ENCODE measurements around the gene OTUD4. TPM values are rescaled to one million over a fixed set of nuclear protein-coding genes. Genes with fewer than 3 reads are reported as not detected.

The OTUD4 gene
- total RNA-seq, 2 experiments from 2014 or later, result 41.5 to 43.3 TPM

DNA sequence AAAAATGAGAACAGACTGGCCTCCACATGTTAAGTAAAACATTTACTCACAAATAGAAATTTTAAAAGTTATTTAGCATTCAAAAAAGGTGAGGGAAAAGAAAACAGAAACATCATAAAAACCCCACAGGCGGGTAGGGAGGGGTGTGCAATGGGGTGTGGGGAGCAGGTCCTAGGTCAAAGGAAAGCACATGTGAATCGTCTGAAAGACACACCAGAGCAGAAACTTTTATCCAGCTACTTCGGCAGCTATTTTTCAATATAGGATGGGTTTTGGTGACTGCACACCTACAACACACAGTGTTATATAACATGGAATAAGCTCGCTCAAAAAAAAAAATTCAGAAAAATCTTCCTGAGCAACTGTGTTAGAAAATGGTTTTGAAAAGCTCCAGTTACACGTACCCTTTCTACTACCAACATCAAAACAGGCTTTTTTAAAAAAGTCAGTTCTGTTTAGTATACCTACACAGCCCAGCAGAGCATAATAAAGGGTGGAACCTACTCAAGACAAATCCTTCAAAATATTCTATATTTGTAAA, 1.6 kb downstream of the OTUD4 start:
- H3K27ac Mint-ChIP-seq, result peak overlapping the region; percentile 98
- intact Hi-C loops (cut with micrococcal nuclease), result loop anchor here (1.0 to 10.0 kb wide), 4 partner anchors 52 to 1994 kb away; partner anchors contain the start of genes USP38 and ZNF827
- ChIA-PET POLR2A (interaction anchor here (0.6 to 3.3 kb wide), 3 partner anchors 46 to 758 kb away, joined by 3 to 39 read pairs (median 3); partner anchors contain the start of genes ABCE1 and ANAPC10), CTCF (interaction anchor here (1.0 to 2.4 kb wide), 3 partner anchors 55 to 438 kb away, joined by 3 to 9 read pairs (median 4); partner anchors contain the start of genes ABCE1 and ANAPC10)
- H3K4me1 Mint-ChIP-seq (ENCODE audit: low read depth), result peaks cover 40% of the 10 kb centered on the region
- peaks cover 30% of the 10 kb centered on the region for H3K36me3 Mint-ChIP-seq
- DNase-seq, result peak; percentile 36
- H3K27me3 Mint-ChIP-seq, result no peaks in the 10 kb centered on the region
- no peaks in the 10 kb centered on the region for H3K9me3 Mint-ChIP-seq
- H3K4me3 Mint-ChIP-seq, result peak overlapping the region; percentile 96

DNA sequence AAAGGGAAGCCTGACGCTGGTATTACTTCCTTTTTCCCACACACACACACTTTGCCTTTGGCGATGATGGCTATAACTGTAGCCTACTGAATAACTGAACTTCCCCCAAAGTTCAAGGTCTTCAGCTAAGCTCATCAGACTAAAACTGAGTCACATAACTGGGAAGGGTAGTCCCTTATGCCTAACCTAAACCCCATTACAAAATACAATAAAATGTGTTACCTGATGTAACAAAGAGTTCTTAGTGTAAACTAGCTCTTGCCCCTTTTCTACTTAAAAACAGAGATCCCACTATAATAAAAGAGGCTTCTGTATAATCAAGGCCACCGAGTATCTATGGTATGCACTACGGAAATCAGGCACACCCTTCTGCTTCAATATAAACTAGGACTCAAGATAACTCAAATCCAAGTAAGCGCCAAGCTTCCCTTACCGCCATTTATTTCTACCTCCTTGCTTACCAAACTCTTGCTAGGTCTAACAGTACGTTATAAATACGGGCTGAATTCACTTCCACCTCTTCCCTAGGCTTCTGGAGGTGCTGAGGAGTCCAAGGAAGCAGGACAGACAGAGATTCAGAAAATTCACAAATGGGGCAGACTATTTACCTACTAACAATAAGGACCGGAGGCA, 2.4 kb downstream of the OTUD4 start:
- H3K36me3 Mint-ChIP-seq, result peaks cover 33% of the 10 kb centered on the region
- ChIA-PET POLR2A (interaction anchor here (0.8 to 3.3 kb wide), 4 partner anchors 11 to 759 kb away, joined by 3 to 39 read pairs (median 4); partner anchors contain the start of genes ABCE1, ANAPC10 and MMAA), CTCF (interaction anchor here (0.9 to 2.4 kb wide), 6 partner anchors 47 to 439 kb away, joined by 3 to 9 read pairs (median 4); partner anchors contain the start of genes ABCE1 and ANAPC10)
- H3K27ac Mint-ChIP-seq, result peak overlapping the region; percentile 98
- intact Hi-C loops (cut with micrococcal nuclease), result loop anchor here (1.0 to 10.0 kb wide), 5 partner anchors 24 to 1993 kb away; partner anchors contain the start of gene USP38
- no peaks in the 10 kb centered on the region for H3K9me3 Mint-ChIP-seq
- peak; percentile 21 for DNase-seq
- H3K4me1 Mint-ChIP-seq (ENCODE audit: low read depth), result peaks cover 44% of the 10 kb centered on the region
- no peaks in the 10 kb centered on the region for H3K27me3 Mint-ChIP-seq
- peak overlapping the region; percentile 96 for H3K4me3 Mint-ChIP-seq

GRCh38 chr4:145177511-145177905, 2.9 kb downstream of the OTUD4 start:
- intact Hi-C loops (cut with micrococcal nuclease), result loop anchor here (1.0 to 10.0 kb wide), 3 partner anchors 23 to 1993 kb away; partner anchors contain the start of gene USP38
- peaks cover 48% of the 10 kb centered on the region for H3K4me1 Mint-ChIP-seq (ENCODE audit: low read depth)

DNA sequence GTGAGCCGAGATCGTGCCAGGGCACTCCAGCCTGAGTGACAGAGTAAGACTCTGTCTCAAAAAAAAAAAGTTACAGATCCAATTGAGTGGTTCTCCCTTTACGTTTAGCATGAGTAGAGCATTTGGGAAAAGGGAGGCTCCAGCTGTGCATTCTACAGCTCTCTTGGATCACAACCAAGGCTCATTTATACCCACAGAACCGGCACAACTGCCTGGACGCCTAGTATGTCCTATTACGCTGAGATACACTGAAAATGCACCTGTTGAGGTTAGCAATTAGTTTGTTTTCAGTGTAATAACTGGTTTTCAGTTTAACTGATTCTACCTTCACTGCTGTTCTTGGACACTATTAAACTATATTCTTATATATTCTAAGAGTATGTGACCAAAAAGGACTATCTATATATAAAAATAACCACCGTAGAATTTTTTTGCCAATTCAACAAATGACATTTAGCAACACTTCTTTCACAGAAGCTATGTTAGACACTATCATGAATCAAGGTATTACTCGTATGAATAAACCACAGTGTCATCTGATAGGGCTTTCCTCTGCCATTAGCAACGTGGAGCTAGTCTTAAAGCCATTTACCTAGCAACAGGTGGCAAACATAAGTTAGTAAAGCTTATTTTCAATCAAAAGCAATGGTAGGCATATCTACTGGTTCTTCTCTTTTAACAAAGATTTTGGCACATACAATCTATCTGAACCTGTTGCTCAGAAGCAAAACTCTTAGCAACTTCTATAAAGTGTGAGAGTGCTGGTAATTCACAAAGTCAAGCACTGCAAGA, 3.6 kb downstream of the OTUD4 start:
- Mint-ChIP-seq H3K27ac (peak overlapping the region; percentile 98), H3K4me1 (ENCODE audit: low read depth) (peaks cover 46% of the 10 kb centered on the region), H3K36me3 (peaks cover 39% of the 10 kb centered on the region), H3K4me3 (peak overlapping the region; percentile 96), H3K27me3 (no peaks in the 10 kb centered on the region), H3K9me3 (no peaks in the 10 kb centered on the region)
- no peak for DNase-seq
- ChIA-PET CTCF (interaction anchor here (1.0 to 2.4 kb wide), 5 partner anchors 16 to 440 kb away, joined by 3 to 9 read pairs (median 5); partner anchors contain the start of genes ABCE1 and ANAPC10), POLR2A (interaction anchor here (0.7 to 3.3 kb wide), 2 partner anchors 9 to 78 kb away, joined by 4 to 39 read pairs; partner anchors contain the start of genes ABCE1 and ANAPC10)
- intact Hi-C loops (cut with micrococcal nuclease), result loop anchor here (1.0 to 10.0 kb wide), 3 partner anchors 23 to 1992 kb away; partner anchors contain the start of gene USP38

More at GRCh38 chr4:145177511-145177905, 2.9 kb downstream of the OTUD4 start:
- peaks cover 37% of the 10 kb centered on the region for H3K36me3 Mint-ChIP-seq
- no peaks in the 10 kb centered on the region for H3K9me3 Mint-ChIP-seq
- CTCF ChIA-PET, result interaction anchor here (0.9 to 2.4 kb wide), 6 partner anchors 16 to 439 kb away, joined by 3 to 9 read pairs (median 4); partner anchors contain the start of genes ABCE1 and ANAPC10
- no peak for DNase-seq
- H3K27me3 Mint-ChIP-seq, result no peaks in the 10 kb centered on the region
- peak overlapping the region; percentile 96 for H3K4me3 Mint-ChIP-seq
- H3K27ac Mint-ChIP-seq, result peak overlapping the region; percentile 98
- POLR2A ChIA-PET, result interaction anchor here (0.8 to 3.3 kb wide), 3 partner anchors 11 to 442 kb away, joined by 4 to 39 read pairs (median 5); partner anchors contain the start of genes ABCE1, ANAPC10 and MMAA

- Mint-ChIP-seq H3K4me1 (ENCODE audit: low read depth) (peaks cover 53% of the 10 kb centered on the region), H3K27ac (peak overlapping the region; percentile 46), H3K4me3 (no peak overlapping the region), H3K36me3 (peaks cover 45% of the 10 kb centered on the region), H3K9me3 (no peaks in the 10 kb centered on the region), H3K27me3 (no peaks in the 10 kb centered on the region)
- POLR2A ChIA-PET, result no interaction called here
- intact Hi-C loops (cut with micrococcal nuclease), result loop anchor here (10.0 kb wide), 1 partner anchor 1987 kb away; the partner anchor contains the start of gene USP38
- DNase-seq, result no peak
- CTCF ChIA-PET, result no interaction called here
Observed at GRCh38 chr4:145171911-145172310, 8.5 kb downstream of the OTUD4 start.

GRCh38 chr4:145170223-145170622, 10.2 kb downstream of the OTUD4 start:
- no peaks in the 10 kb centered on the region for H3K9me3 Mint-ChIP-seq
- CTCF ChIA-PET, result interaction anchor here (0.6 to 1.4 kb wide), 2 partner anchors 67 to 387 kb away, joined by 3 read pairs; no protein-coding TSS in a partner anchor

DNA sequence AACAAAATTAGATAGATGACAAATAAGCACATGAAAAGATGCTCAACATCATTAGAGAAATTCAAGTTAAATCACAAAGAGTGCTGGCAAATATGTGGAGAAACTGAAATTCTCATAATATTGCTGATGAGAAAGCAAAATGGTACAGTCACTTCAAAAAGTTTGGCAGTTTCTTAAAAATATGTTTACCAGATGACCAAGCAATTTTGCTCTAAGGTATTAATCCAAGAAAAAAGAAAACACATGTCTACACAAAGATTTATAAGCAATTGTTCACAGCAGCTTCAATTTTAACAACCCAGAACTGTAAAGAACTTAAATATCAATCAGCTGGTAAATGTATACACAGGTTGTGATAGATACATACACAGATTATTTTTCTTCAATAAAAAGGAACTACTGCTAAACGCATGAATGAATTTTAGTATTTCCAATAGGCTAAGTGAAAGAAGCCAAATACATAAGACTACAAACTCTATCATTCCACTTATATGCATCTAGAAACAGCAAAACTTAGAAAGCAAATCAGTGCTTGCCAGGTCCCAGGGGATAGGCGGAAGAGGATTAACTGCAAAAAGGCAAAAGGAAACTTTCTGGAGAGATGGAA, 11.7 kb downstream of the OTUD4 start:
- peaks cover 32% of the 10 kb centered on the region for H3K4me1 Mint-ChIP-seq (ENCODE audit: low read depth)
- H3K4me3 Mint-ChIP-seq, result no peak overlapping the region
- CTCF ChIA-PET, result interaction anchor here (1.4 kb wide), 1 partner anchor 388 kb away, joined by 3 read pairs; no protein-coding TSS in a partner anchor
- intact Hi-C loops (cut with micrococcal nuclease), result no loop called here
- POLR2A ChIA-PET, result interaction anchor here (1.7 kb wide), 1 partner anchor 27 kb away, joined by 4 read pairs; no protein-coding TSS in a partner anchor
- H3K36me3 Mint-ChIP-seq, result peaks cover 32% of the 10 kb centered on the region
- no peak for DNase-seq
- H3K27me3 Mint-ChIP-seq, result no peaks in the 10 kb centered on the region
- no peak overlapping the region for H3K27ac Mint-ChIP-seq
- H3K9me3 Mint-ChIP-seq, result no peaks in the 10 kb centered on the region

More at GRCh38 chr4:145170223-145170622, 10.2 kb downstream of the OTUD4 start:
- no peak for DNase-seq
- intact Hi-C loops (cut with micrococcal nuclease), result loop anchor here (10.0 kb wide), 1 partner anchor 1985 kb away; the partner anchor contains the start of gene USP38
- H3K36me3 Mint-ChIP-seq, result peaks cover 44% of the 10 kb centered on the region
- POLR2A ChIA-PET, result interaction anchor here (1.7 kb wide), 1 partner anchor 29 kb away, joined by 4 read pairs; no protein-coding TSS in a partner anchor
- H3K4me3 Mint-ChIP-seq, result no peak overlapping the region
- peak overlapping the region; percentile 1 for H3K27ac Mint-ChIP-seq
- H3K4me1 Mint-ChIP-seq (ENCODE audit: low read depth), result peaks cover 45% of the 10 kb centered on the region
- no peaks in the 10 kb centered on the region for H3K27me3 Mint-ChIP-seq

GRCh38 chr4:145167887-145168286, 12.5 kb downstream of the OTUD4 start:
- Mint-ChIP-seq H3K4me1 (ENCODE audit: low read depth) (peaks cover 27% of the 10 kb centered on the region), H3K4me3 (no peak overlapping the region), H3K27ac (no peak overlapping the region), H3K27me3 (no peaks in the 10 kb centered on the region), H3K9me3 (no peaks in the 10 kb centered on the region), H3K36me3 (peaks cover 33% of the 10 kb centered on the region)
- POLR2A ChIA-PET, result interaction anchor here (0.7 kb wide), 1 partner anchor 8 kb away, joined by 4 read pairs; no protein-coding TSS in a partner anchor
- intact Hi-C loops (cut with micrococcal nuclease), result no loop called here
- CTCF ChIA-PET, result no interaction called here
- no peak for DNase-seq

DNA sequence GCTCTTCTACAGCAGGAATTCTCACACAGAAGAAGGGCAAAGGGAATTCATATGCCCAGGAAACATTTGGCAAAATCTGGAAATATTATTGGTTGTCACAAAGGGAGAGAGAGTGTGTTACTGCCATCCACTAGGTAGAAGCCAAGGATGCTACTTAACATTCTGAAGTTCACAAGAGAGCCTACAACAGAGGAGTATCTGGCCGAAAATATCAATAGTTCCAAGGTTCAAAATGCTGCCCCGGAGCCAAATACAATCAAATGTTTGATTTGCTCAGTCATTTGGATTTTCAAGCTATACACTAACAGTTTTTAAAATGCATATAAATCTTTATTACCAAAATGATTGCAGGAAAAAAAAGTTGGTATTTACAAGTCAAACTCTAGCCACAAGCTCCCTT, 18.8 kb downstream of the OTUD4 start:
- POLR2A ChIA-PET, result no interaction called here
- H3K9me3 Mint-ChIP-seq, result no peaks in the 10 kb centered on the region
- H3K27me3 Mint-ChIP-seq, result no peaks in the 10 kb centered on the region
- no peak for DNase-seq
- H3K4me3 Mint-ChIP-seq, result no peak overlapping the region
- H3K4me1 Mint-ChIP-seq (ENCODE audit: low read depth), result peaks cover 2% of the 10 kb centered on the region
- intact Hi-C loops (cut with micrococcal nuclease), result no loop called here
- CTCF ChIA-PET, result interaction anchor here (1.1 kb wide), 1 partner anchor 15 kb away, joined by 4 read pairs; no protein-coding TSS in a partner anchor
- H3K27ac Mint-ChIP-seq, result no peak overlapping the region
- H3K36me3 Mint-ChIP-seq, result peaks cover 28% of the 10 kb centered on the region

GRCh38 chr4:145156986-145157385, 23.4 kb downstream of the OTUD4 start:
- ChIA-PET POLR2A (no interaction called here), CTCF (no interaction called here)
- Mint-ChIP-seq H3K4me3 (no peak overlapping the region), H3K36me3 (peaks cover 35% of the 10 kb centered on the region), H3K9me3 (no peaks in the 10 kb centered on the region), H3K27me3 (no peaks in the 10 kb centered on the region), H3K27ac (no peak overlapping the region), H3K4me1 (ENCODE audit: low read depth) (peaks cover 6% of the 10 kb centered on the region)
- no peak for DNase-seq
- intact Hi-C loops (cut with micrococcal nuclease), result loop anchor here (5.0 kb wide), 1 partner anchor 45 kb away; no protein-coding TSS in a partner anchor

Data from activated CD4-positive, alpha-beta memory T cell treated with anti-CD3 and anti-CD28 coated beads for 36 hours (primary cell).